HuH-7.5 (cell line): ENCODE data around the gene PGAP2.
A peak's percentile ranks its signal among the peaks of the same experiment; 100 is the strongest.
"Not testable (repeated sequence)": the region's sequence is repeated elsewhere in the genome, so short reads cannot be mapped to it uniquely, and the experiment has no call there.

Source experiments
- DNase-seq: peaks from one replicate; pipeline ENCODE4 v3.0.0; 2011; ENCODE audit warnings: low spot score

Gene PGAP2

GRCh38 chr11:3803726-3804495, 4.4 kb upstream of the PGAP2 start:
- DNase-seq: no peak

- peak; percentile 72 for DNase-seq
These were observed 682 bp downstream of the PGAP2 start for GRCh38 chr11:3808861-3809623.

- DNase-seq: no peak
These were observed 1.2 kb downstream of the PGAP2 start for GRCh38 chr11:3809624-3809928.

GRCh38 chr11:3810446-3810845, 2.1 kb downstream of the PGAP2 start:
- DNase-seq: no peak

GRCh38 chr11:3810951-3811350, 2.6 kb downstream of the PGAP2 start:
- no peak for DNase-seq

- DNase-seq: not testable (repeated sequence)
These were observed 6.5 kb downstream of the PGAP2 start for GRCh38 chr11:3814832-3815231.

GRCh38 chr11:3815845-3816244, 7.5 kb downstream of the PGAP2 start:
- no peak for DNase-seq

GRCh38 chr11:3816673-3817072, 8.3 kb downstream of the PGAP2 start:
- no peak for DNase-seq

- DNase-seq: no peak
These were observed 8.9 kb downstream of the PGAP2 start for GRCh38 chr11:3817181-3817800.

- DNase-seq: no peak
These were observed 12.6 kb downstream of the PGAP2 start for GRCh38 chr11:3820971-3821370.

GRCh38 chr11:3822312-3822711, 14.0 kb downstream of the PGAP2 start:
- DNase-seq: no peak

GRCh38 chr11:3823303-3823702, 14.9 kb downstream of the PGAP2 start:
- DNase-seq: no peak

- no peak for DNase-seq
These were observed 15.6 kb downstream of the PGAP2 start for GRCh38 chr11:3823762-3824506.

GRCh38 chr11:3824714-3825472, 16.5 kb downstream of the PGAP2 start:
- DNase-seq: peak; percentile 79

- DNase-seq: no peak
These were observed 17.3 kb downstream of the PGAP2 start for GRCh38 chr11:3825473-3826154.

GRCh38 chr11:3826721-3827120, 18.4 kb downstream of the PGAP2 start:
- DNase-seq: no peak

GRCh38 chr11:3827434-3828186, 19.2 kb downstream of the PGAP2 start:
- no peak for DNase-seq

- no peak for DNase-seq
These were observed 21.7 kb downstream of the PGAP2 start for GRCh38 chr11:3830088-3830487.

- DNase-seq: no peak
These were observed 22.4 kb downstream of the PGAP2 start for GRCh38 chr11:3830730-3831129.
